Measurements from ENCODE around the gene CTIF.

Gene CTIF

DNA sequence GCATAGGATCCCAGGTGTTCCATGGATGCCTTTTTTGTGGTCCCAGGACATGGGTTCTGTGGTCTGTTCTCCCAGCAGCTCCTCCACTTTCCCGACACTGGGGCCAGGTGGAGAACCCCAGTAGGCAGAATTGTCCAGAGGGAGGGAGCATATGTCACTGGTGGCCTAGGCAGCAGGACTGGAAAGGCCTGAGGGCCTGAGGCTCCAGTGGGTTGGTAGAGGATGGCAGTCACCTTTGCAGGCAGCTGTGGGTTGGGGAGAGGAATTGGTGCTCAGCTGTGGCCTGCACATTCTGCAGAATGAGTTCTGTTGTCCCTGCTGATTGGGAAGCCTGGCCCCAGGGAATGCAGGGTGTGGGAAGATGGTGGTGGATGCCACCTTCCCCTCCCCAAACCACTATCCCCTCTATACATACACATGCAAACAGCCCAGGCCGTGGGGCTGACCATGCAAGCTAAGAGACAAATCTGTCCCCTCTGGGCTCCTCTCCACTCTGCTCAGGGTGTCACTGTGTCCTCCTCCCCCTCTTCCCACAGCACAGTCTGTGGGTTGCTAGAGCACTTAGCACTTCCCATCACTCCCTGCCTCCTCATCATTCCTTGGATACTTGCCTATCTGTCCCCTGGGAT, 11.4 kb downstream of the CTIF start:
- DNase-seq (ENCODE audit: low read depth in 1 of 2, low spot score in 1 of 2): no peak

DNA sequence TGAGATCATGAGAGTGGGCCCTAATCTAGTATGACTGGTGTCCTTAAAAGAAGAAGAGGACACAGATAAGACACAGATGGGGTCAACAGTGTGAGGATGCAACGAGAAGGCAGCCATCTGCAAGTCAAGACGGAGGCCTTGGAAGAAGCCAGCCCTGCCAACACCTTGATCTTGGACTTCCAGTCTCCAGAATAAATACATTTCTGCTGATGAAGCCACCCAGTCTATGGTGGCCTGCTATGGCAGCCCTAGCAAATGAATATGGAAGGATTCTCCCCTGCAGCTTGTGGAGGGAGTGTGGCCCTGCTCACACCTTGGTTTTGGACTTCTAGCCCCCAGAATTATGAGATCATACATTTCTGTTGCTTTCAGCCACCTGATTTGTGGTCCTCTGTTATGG, 12.3 kb downstream of the CTIF start:
- no peak for DNase-seq (ENCODE audit: low read depth in 1 of 2, low spot score in 1 of 2)

DNA sequence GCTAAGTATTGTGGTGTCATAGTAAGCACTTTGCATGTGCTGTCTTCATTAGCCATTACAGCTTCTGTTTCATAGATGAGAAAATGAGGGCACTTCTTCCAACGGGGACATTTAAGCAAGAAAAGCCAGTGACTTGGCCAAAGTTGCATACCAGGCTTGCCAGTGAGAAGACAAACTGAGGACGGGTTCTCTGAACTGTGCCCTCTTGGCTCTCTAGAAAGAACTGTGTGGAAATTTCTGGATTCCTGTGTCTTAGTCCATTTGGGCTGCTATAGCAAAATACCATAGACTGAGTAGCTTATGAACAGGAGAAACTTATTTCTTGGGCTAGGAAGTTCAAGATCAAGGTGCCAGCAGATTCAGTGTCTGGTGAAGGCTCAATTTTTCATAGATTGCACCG, 13.3 kb downstream of the CTIF start:
- no peak for DNase-seq (ENCODE audit: low read depth in 1 of 2, low spot score in 1 of 2)

GRCh38 chr18:48553236-48553635, 14.4 kb downstream of the CTIF start:
- DNase-seq (ENCODE audit: low read depth in 1 of 2, low spot score in 1 of 2): no peak

DNA sequence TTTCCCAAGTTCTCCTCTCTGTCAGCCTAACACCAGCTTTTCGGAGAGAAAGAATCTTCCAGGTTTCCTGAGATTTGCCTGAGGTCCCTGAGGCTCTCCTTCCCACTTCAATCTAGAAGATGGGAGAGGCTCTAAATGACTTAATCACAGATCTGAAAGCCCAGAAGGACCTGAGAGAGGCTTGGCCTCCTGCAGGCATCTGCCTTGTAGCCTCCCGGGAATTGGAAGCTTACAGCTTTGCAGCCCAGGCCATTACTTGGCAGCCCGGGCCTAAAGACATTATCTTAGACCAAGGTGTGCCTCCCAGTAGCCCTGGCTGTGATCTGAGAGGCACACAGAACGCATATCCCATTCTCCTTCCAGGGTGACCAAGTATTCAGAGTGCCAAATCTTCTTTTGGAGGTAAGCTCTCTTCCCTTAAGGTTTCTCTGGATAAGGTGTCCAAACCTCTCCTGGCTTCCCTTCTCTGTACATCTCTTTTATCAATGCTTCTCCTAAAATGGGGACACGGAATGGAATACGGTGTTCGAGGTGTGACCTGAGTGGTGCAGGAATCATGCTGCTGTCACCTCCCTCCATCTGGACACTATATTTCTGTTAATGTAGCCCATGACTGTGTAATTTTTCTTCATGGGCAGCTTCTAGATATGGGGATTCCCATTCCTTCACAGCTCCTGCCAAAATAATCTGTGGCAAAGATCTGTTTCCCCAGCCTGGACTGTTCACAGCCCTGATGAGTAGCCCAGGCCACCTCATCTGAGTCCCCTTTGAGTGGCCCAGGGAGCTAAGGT, 16.0 kb downstream of the CTIF start:
- DNase-seq (ENCODE audit: low read depth in 1 of 2, low spot score in 1 of 2): no peak

GRCh38 chr18:48555465-48555995, 16.7 kb downstream of the CTIF start:
- DNase-seq (ENCODE audit: low read depth in 1 of 2, low spot score in 1 of 2): no peak

DNA sequence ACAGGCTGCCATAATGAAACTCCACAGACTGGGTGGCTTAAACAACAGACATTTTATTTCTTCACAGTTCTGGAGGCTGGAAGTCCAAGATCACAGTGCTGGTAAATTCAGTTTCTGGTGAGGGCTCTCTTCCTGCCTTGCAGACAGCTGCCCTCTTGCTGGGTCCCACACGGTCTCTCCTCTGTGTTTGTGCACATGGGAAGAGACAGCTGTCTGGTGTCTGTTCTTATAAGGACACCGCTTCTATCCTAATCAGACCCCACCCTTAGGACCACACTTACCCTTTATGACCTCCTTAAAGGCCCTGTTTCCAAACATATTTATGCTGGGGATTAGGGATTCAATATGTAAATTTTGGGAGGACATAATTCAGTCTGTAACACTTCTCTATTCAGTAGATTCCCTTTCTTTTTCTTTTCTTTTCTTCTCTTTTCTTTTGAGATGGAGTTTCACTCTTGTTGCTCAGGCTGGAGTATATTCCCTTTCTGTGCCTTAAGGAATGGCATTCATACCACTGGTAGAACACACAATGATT, 18.9 kb downstream of the CTIF start:
- no peak for DNase-seq (ENCODE audit: low read depth in 1 of 2, low spot score in 1 of 2)

GRCh38 chr18:48558248-48558647, 19.4 kb downstream of the CTIF start:
- no peak for DNase-seq (ENCODE audit: low read depth in 1 of 2, low spot score in 1 of 2)

DNA sequence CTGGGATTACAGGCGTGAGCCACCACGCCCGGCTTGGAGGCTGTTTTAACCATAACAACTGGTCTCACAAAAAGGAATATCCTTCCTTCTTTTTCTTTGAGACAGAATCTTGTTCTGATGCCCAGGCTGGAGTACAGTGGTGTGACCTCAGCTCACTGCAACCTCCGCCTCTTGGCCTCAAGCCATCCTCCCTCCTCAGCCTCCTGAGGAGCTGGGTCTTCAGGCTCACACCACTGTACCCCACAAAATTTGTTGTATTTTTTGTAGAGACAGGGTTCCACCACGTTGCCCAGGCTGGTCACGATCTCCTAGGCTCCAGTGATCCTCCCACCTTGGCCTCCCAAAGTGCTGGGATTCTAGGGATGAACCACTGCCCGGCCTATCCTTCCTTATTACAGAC, 21.7 kb downstream of the CTIF start:
- no peak for DNase-seq (ENCODE audit: low read depth in 1 of 2, low spot score in 1 of 2)

GRCh38 chr18:48562075-48562474, 23.2 kb downstream of the CTIF start:
- DNase-seq (ENCODE audit: low read depth in 1 of 2, low spot score in 1 of 2): no peak

GRCh38 chr18:48563027-48563426, 24.2 kb downstream of the CTIF start:
- no peak for DNase-seq (ENCODE audit: low read depth in 1 of 2, low spot score in 1 of 2)

DNA sequence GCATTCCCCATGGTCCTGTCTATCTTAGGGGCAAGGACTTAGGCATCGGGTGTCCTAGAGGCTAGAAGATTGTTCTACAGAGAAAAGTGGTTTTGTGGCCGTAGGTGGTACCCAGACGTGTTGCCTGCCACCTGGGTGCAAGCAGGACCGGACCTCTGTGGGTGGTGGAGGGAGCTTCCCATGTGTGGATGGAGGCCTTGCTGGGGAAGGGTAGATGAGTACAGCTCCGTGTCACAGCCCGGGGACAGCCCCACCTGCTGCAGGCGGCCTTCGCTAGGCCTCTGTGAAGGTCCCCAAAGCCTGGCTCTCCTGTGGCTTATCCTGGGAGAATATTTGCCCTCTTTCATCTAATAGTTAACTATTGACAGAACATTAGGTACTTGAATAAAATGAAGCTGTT, 25.3 kb downstream of the CTIF start:
- DNase-seq (ENCODE audit: low read depth in 1 of 2, low spot score in 1 of 2): no peak

- DNase-seq (ENCODE audit: low read depth in 1 of 2, low spot score in 1 of 2): no peak
These were observed 26.3 kb downstream of the CTIF start for GRCh38 chr18:48565105-48565504.

GRCh38 chr18:48566589-48566988, 27.8 kb downstream of the CTIF start:
- no peak for DNase-seq (ENCODE audit: low read depth in 1 of 2, low spot score in 1 of 2)

GRCh38 chr18:48567388-48567787, 28.6 kb downstream of the CTIF start:
- no peak for DNase-seq (ENCODE audit: low read depth in 1 of 2, low spot score in 1 of 2)

GRCh38 chr18:48569139-48569914, 30.5 kb downstream of the CTIF start:
- no peak for DNase-seq (ENCODE audit: low read depth in 1 of 2, low spot score in 1 of 2)

DNA sequence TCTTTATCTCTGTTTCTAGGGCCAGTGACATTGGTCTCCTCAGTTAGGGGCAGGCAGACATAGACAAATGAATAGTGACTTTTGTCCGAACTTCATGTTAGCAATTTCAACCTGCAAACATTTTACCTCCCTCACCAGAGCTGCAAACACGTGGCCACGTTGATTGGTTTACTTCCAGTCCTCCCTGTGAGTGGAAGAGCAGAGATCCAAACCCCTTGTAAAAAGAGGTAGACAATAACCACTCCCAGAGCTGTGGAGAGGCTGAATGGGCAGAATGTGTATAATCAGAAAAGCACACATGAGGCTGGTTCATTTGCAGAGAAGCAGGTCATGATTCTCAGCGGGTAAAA, 31.1 kb downstream of the CTIF start:
- DNase-seq (ENCODE audit: low read depth in 1 of 2, low spot score in 1 of 2): no peak

DNA sequence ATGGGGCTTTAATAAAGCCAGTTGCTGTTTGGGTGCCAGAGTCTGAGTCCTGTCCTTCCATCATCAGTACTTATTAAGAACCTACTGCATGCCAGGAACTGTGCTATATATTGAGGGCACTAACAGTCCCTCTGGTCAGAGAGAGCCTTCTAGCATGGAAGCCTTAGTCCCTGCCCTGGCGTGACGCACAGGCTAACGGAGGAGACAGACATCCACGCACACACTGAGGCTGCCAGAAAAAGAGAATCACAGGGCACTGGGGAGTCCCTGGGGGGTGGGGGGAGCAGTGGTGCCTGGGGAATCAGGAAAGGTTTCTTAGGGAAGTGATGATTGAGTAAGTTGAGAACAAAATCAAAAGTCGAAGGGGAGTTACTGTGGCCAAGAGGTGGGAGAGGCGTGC, 31.5 kb downstream of the CTIF start:
- no peak for DNase-seq (ENCODE audit: low read depth in 1 of 2, low spot score in 1 of 2)

- DNase-seq (ENCODE audit: low read depth in 1 of 2, low spot score in 1 of 2): no peak
These were observed 33.0 kb downstream of the CTIF start for GRCh38 chr18:48571639-48572384.

DNA sequence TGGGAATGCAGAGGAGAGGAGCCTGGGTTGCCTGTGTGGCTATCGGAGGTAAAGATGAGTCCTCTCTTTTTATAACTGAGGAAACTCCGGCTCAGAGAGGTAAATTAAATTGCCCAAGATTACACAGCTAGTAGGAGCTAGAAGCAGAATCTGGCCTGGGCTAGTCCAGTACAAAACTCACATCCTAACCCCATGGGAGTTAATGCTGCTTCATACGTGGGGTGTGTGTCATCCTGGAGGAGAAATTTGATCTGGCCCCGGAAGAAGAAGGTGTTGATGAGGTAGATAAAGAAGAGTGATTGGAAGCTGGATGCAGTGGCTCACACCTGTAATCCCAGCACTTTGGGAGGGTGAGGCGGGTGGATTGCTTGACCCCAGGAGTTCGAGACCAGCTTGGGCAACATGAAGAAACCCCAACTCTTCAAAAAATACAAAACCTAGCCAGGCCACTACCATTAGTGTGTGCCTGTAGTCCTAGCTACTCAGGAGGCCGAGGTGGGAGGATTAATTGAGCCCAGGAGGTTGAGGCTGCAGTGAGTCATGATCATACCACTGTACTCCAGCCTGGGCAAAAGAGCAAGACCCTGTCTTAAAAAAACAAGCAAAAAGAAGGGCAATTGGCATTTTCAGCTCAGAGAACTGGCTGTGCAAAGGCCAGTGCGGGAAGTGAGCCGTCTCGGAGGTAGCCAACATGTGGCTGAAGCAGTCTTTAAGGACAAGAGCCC, 33.7 kb downstream of the CTIF start:
- no peak for DNase-seq (ENCODE audit: low read depth in 1 of 2, low spot score in 1 of 2)
